ENCODE results near the gene APOL1.
"Not testable (repeated sequence)": the region's sequence is repeated elsewhere in the genome, so short reads cannot be mapped to it uniquely, and the experiment has no call there.

The APOL1 gene

GRCh38 chr22:36208914-36209313 lies 44.0 kb upstream of the APOL1 start:
- in situ Hi-C loops (cut with MboI; ENCODE audit: low pct_unique_long_range_greater_than_20kb, low sequenced_read_pairs, unreplicated experiment): no loop called here
- no peak for TF ChIP-seq CTCF (IDR thresholded peaks at IDR 0.05; ENCODE audit: extremely low read depth, insufficient read depth, missing control alignments)
- no peak for DNase-seq (ENCODE audit: low spot score)

GRCh38 chr22:36209488-36209908 lies 43.4 kb upstream of the APOL1 start:
- in situ Hi-C loops (cut with MboI; ENCODE audit: low pct_unique_long_range_greater_than_20kb, low sequenced_read_pairs, unreplicated experiment); DNase-seq (ENCODE audit: low spot score): not testable (repeated sequence)

GRCh38 chr22:36210224-36210623 lies 42.7 kb upstream of the APOL1 start:
- DNase-seq (ENCODE audit: low spot score): no peak
- TF ChIP-seq CTCF (IDR thresholded peaks at IDR 0.05; ENCODE audit: extremely low read depth, insufficient read depth, missing control alignments): no peak
- in situ Hi-C loops (cut with MboI; ENCODE audit: low pct_unique_long_range_greater_than_20kb, low sequenced_read_pairs, unreplicated experiment): no loop called here

- TF ChIP-seq CTCF (IDR thresholded peaks at IDR 0.05; ENCODE audit: extremely low read depth, insufficient read depth, missing control alignments): no peak
- in situ Hi-C loops (cut with MboI; ENCODE audit: low pct_unique_long_range_greater_than_20kb, low sequenced_read_pairs, unreplicated experiment): no loop called here
- no peak for DNase-seq (ENCODE audit: low spot score)
Observed at GRCh38 chr22:36211237-36211861, 41.6 kb upstream of the APOL1 start.

GRCh38 chr22:36212901-36213300 lies 40.0 kb upstream of the APOL1 start:
- in situ Hi-C loops (cut with MboI; ENCODE audit: low pct_unique_long_range_greater_than_20kb, low sequenced_read_pairs, unreplicated experiment): no loop called here
- DNase-seq (ENCODE audit: low spot score): no peak

GRCh38 chr22:36213586-36213985 lies 39.3 kb upstream of the APOL1 start:
- no peak for DNase-seq (ENCODE audit: low spot score)
- TF ChIP-seq CTCF (IDR thresholded peaks at IDR 0.05; ENCODE audit: extremely low read depth, insufficient read depth, missing control alignments): no peak
- in situ Hi-C loops (cut with MboI; ENCODE audit: low pct_unique_long_range_greater_than_20kb, low sequenced_read_pairs, unreplicated experiment): no loop called here

More at GRCh38 chr22:36212901-36213300, 40.0 kb upstream of the APOL1 start:
- TF ChIP-seq CTCF (IDR thresholded peaks at IDR 0.05; ENCODE audit: extremely low read depth, insufficient read depth, missing control alignments): no peak

GRCh38 chr22:36215981-36216380 lies 37.0 kb upstream of the APOL1 start:
- TF ChIP-seq CTCF (IDR thresholded peaks at IDR 0.05; ENCODE audit: extremely low read depth, insufficient read depth, missing control alignments): no peak
- no peak for DNase-seq (ENCODE audit: low spot score)
- in situ Hi-C loops (cut with MboI; ENCODE audit: low pct_unique_long_range_greater_than_20kb, low sequenced_read_pairs, unreplicated experiment): no loop called here
